ENCODE results near the gene CHID1.

- TF ChIP-seq POLR2A (IDR thresholded peaks at IDR 0.05), result no peak
- TF ChIP-seq CTCF (IDR thresholded peaks at IDR 0.05), result no peak
- TF ChIP-seq POLR2AphosphoS5 (IDR thresholded peaks at IDR 0.05; ENCODE audit: insufficient read depth in 1 of 2, low read depth in 1 of 2), result no peak
Measured at GRCh38 chr11:898143-898511, 12.5 kb downstream of the CHID1 start.
